HG03520 (cell line): ENCODE measurements around the gene ETNK2.

Source experiments
- ATAC-seq: cut with Tn5 transposase; IDR thresholded peaks from one replicate; pipeline ENCODE4 v1.9.1; 2021; ENCODE audit warnings: mild to moderate bottlenecking, moderate library complexity; ENCODE audit not compliant: unreplicated experiment

ETNK2 gene, protein sequence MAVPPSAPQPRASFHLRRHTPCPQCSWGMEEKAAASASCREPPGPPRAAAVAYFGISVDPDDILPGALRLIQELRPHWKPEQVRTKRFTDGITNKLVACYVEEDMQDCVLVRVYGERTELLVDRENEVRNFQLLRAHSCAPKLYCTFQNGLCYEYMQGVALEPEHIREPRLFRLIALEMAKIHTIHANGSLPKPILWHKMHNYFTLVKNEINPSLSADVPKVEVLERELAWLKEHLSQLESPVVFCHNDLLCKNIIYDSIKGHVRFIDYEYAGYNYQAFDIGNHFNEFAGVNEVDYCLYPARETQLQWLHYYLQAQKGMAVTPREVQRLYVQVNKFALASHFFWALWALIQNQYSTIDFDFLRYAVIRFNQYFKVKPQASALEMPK

GRCh38 chr1:204151552-204152309 lies at the start of gene ETNK2:
Gene ETNK2 (minus strand): TSS chr1:204152044. CDS start chr1:204151852, 192 bp downstream.
- no peak for ATAC-seq

DNA sequence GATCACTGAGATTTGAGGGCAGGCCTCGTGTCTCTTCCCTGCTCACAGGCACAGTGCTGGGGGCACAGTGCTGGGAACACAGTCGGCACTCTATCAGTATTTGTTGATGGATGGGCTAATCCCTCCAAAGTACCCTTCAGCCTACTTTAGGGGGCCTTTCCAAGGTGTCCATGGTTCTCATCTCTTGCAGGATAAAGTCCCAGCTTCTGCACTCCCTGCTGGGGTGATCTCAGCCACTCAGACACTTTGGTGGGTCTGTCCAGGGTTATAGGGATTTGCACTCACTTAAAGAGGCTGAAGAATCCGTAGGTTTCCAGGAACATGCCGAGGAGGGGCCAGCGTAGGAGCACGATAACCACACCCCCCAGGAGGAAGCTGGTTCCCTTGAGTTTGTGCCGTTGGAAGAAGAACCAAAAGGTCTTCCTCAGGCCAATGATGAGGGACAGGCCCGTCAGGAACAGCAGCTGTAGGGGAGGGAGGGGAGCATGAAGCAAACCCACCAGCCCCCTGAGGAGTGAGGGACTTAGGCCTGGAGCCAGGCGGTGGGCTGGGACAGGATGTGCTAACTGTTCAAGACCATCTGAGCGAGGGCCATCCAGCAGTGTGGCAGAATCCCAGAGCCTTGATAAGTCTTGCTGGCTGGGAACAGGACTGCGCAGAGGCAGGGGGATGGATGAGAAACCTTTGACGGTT lies 49.6 kb upstream of the ETNK2 start:
- ATAC-seq = no peak

GRCh38 chr1:204199579-204199978 lies 47.7 kb upstream of the ETNK2 start:
- ATAC-seq = no peak

DNA sequence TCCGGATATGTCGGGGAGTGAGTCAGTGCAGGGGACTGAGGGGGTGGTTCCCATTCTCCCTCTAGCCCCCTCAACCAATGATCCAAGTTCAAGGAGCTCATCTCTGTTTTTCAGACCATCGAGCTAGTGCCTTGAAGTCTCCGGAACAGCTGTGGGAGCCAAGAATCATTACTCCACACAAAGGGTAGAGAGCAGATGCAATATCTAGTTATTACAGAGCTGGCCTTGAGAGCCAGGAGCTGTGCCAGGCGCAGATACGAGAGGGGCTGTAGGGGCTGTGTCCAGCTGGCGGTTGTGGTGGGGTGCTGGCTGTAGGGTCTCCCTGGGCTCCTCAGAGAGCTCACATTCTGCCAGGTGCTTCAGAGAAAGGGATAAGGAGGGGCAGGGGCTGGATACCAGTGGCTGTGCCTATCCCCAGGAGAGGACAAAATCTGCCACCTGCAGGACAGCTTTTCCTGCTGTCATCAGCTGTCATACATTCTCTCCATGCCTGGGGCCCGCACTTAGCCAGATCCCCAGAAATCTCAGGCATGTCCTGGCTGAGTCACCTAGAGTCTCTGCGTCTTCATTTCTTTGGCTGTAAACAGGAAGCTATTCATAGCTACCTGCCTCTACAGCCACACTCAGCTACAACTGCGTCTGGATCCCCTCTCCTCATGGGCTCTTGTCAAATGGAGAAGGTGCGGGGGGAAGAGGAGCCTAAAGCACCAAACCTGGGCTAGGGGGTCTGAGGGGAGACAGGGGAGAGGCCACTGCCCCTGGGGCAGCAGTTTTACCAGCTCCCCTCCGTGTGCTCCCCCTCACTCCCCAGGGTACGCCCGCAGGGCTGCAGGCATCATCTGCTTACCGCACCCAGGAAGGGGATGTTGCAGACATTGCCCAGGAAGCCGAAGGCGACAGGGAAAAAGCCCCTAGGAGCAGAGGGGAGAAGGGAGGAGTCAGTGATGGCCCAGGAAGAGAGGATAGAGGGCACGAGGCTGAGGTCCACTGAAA lies 46.8 kb upstream of the ETNK2 start:
- no peak for ATAC-seq

DNA sequence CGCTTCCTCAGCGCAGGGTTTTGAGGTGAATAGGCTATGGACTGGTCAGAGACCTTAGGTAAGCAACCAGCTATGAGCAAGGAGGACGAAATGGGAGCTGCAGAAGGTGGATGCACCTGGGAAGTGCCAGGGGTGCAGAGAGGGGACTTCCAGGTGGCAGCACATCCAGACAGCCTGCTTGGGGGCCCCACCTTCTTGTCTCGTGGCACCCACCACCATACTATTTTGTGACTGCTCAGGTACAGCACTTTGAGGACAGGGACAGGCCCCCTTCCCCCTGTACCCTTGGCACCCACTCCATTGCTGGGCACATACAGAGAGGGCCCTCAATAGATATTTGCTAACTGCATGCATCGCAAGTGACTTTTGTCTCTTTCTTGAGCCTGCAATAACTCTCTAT lies 45.2 kb upstream of the ETNK2 start:
- ATAC-seq = no peak

GRCh38 chr1:204196068-204196795 lies 44.4 kb upstream of the ETNK2 start, which contains the start of gene KISS1:
Gene KISS1 (minus strand): TSS chr1:204196491. CDS start chr1:204192876, 3,615 bp downstream.
- ATAC-seq = no peak

DNA sequence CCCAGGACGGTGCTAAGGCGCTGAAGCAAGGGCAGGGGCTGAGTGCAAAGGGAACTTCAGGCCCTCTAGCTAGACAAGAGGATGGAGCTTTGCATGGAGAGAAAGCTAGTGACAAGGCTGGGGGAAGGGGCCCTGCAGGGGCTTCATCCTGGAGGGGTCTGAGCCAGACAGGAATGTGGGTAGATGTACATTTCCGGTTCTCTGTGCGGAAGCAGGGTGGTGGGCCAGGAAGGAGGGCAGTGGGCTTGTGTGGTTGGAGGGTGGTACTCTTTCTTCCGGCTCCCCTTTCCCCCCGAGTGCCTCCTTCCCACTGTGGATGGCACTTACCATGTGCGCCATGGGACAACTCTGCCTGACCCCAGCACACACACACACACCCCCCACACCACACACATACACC lies 42.9 kb upstream of the ETNK2 start:
- no peak for ATAC-seq

- ATAC-seq = no peak
These were observed 42.2 kb upstream of the ETNK2 start for GRCh38 chr1:204194080-204194479.

GRCh38 chr1:204192589-204193352 lies 40.9 kb upstream of the ETNK2 start:
- ATAC-seq = no peak

GRCh38 chr1:204192046-204192445 lies 40.2 kb upstream of the ETNK2 start:
- ATAC-seq = no peak

GRCh38 chr1:204191456-204191855 lies 39.6 kb upstream of the ETNK2 start:
- ATAC-seq = no peak

- no peak for ATAC-seq
These were observed 38.7 kb upstream of the ETNK2 start for GRCh38 chr1:204190212-204191211.

DNA sequence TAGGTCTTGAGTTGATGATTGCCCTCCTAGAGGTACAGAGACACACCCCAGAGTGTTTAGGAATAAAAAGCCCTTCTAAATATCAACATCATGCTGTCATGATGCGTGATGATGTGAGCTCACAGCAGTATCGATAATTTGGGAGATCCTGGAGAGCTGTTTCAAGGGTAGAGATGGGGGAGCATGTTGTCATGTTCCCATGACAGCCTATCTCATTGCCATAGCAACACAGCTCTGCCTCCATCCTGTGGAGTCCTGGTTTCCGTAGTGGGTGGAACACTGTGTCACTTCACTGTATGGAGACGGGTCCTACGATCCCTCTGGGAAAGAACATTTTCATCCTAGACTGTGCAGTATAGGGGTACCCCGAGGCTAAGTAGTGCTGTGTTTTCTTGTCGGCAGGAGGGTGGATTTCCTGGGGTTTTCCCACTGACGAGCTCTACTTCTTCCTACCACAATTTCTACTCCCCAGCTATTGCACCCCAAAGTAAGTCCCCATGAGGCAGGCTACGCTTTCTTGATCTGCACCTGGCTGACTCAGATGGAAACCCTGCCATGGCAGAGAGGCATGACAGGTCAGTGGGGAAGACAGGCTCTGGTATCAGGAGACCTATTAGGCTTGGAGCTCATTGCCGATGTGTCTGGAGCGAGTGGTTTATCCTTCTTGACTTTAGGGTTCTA lies 37.3 kb upstream of the ETNK2 start:
- no peak for ATAC-seq

GRCh38 chr1:204186597-204186996 lies 34.8 kb upstream of the ETNK2 start:
- ATAC-seq = no peak

GRCh38 chr1:204181116-204181515 lies 29.3 kb upstream of the ETNK2 start:
- no peak for ATAC-seq

DNA sequence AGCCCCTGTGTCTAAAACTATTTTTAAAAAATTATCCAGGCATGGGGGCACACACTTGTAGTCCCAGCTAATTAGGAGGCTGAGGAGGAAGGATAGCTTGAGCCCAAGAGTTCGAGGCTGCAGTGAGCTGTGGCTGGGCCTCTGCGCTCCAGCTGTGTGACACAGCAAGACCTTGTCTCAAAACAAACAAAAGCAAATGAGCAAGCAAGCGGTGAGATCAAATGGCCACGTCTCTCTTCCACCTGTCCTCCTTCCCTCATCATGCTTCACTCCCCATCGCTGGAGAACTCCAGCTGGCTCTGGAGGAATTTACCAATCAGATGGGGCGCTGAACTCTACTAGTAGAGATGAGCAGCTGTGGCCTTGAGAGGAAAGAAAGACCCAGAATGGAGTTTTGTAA lies 28.3 kb upstream of the ETNK2 start:
- ATAC-seq = no peak
